Measurements from ENCODE around the gene SARNP.
"Not testable (repeated sequence)": the region's sequence is repeated elsewhere in the genome, so short reads cannot be mapped to it uniquely, and the experiment has no call there.

The SARNP gene

DNA sequence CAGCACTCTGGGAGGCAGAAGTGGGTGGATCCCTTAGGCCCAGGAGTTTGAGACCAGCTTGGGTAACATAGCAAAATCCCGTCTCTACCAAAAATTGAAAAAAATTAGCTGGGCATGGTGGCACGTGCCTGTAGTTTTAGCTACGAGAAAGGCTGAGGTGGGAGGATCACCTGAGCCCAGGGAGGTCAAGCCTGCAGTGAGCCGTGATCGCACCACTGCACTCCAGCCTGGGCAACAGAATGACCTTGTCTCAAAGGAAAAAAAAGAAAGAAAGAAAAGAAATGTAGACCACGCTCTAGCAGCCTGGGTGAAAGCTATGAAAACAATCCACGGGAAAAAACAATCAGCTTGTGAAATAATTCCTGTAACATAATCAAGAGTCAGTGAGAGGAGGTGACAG, 29.0 kb downstream of the SARNP start:
- DNase-seq: no peak

DNA sequence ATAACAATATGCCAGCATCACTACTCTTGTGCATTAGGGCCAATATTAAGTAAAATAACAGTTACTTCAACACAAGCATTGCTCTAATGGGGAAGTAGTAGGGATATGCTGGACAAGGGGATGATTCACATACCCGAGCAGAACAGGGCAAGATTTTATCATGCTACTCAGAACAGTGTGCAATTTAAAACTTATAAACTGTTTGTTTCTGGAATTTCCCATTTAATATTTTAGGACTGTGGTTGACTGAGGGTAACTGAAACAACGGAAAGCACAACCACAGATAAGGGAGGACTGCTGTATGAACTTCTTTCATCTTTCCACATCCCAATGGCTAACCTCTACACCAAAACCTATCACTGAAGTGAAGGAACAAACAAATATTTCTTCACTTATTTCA, 36.8 kb downstream of the SARNP start:
- no peak for DNase-seq

DNA sequence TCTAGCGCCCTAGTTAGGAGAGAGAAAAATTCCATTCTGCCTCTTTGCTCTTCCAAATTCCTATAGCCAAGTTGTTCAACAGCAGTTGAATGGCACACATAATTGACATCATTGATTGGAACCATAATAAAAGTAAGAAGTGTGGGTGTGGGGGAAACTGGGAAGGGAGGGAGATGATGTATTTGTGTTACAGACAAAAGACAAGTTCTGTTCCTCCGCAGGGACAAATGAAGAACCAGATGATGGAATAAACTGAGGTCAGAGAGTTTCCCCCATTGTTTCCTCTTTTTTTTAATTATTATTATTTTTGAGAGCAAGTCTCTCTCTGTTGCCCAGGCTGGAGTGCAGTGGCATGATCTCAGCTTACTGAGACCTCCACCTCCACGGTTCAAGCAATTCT, 39.7 kb downstream of the SARNP start:
- no peak for DNase-seq

DNA sequence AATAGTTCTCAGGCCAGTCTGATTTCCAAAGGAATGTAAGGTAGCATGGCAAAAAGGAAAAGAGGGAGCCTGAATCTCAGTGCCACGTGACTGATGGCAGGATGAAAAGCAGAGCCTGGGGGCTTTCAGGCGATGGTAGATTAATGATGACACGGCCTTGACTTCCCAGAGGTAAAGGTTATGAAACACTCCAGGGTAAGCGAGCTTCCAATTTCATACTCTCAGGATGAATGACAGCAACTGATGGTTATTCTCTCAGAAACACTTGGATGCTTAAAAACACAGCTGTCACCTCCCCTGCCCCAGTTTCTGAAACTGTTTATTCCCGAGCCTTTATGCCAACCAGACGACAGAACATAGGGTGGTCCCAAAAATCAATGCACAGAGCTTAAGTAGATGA, 45.8 kb downstream of the SARNP start:
- DNase-seq: no peak

DNA sequence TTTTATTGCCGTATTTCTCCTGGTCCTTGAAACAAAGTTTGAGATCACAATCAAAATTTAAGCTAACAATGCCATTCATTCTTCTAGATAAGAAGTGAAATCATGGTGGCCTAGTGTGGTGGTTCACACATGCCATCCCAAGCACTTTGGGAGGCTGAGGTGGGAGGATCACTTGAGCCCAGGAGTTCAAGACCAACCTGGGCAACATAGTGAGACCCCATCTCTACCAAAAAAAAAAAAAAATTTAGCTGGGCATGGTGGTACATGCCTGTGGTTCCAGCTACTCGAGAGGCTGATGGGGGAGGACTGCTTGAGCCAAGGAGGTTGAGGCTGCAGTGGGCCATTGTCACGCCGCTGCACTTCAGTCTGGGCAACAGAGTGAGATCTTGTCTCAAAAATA, 50.4 kb downstream of the SARNP start:
- DNase-seq: no peak

DNA sequence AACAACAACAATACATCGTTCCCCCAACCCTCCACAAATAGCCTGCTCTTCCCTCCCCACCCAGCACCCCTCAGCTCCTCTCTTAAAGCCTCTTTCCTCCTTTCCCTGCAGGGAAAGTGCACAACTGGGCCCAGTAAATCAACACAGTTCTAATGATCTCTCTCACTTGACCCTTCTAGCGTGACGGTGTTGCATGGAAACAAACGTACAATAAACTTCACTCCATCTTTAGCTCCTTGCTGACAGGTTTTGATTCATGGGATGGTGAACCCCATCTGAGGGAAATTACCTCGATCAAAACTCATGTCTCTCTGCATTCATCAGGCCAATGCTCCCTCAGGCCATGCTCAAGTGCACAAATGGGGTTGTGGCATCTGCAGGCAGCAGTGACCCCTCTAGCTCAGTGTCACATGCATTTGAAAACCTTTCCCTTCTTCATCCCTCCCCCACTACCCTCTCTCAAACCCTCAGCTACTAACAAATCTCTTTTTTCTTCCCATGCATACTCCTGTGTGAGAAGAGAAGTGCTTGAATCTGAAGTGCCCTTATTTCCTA, 51.7 kb downstream of the SARNP start:
- DNase-seq: peak; percentile 29

DNA sequence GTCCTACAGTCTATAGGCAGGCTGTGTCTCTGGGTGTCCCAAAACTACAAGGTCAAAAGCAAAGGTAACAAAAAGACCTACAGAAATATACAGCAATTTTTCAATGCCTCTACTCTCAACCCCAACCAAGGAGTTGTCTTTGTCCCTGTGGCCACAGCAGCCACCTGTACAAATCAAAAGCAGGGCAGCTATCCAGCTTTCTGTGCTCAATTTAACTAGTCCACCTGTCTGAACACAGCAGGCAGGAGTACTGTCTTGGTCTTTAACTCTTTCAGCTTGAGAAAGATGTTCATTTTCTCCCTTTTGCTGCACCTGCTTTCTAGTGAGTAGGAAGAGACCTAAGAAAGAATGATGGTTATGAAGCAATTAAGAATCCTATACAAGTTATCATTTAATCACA, 54.9 kb downstream of the SARNP start:
- DNase-seq: no peak

DNA sequence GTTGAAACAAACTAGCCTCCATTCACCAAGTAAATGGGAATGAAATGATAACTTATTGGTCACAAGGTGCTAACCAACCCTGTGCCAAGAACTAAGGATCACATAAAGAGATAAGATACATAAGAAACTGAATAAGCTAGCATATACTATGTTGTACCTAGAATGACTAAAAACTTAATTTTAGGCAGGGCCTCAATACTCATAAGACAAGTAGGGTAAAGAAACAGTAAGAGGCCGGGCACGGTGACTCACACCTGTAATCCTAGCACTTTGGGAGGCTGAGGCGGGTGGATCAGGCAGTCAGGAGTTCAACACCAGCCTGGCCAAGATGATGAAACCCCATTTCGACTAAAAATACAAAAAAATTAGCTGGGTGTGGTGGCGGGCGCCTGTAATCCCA, 56.9 kb downstream of the SARNP start:
- no peak for DNase-seq

DNA sequence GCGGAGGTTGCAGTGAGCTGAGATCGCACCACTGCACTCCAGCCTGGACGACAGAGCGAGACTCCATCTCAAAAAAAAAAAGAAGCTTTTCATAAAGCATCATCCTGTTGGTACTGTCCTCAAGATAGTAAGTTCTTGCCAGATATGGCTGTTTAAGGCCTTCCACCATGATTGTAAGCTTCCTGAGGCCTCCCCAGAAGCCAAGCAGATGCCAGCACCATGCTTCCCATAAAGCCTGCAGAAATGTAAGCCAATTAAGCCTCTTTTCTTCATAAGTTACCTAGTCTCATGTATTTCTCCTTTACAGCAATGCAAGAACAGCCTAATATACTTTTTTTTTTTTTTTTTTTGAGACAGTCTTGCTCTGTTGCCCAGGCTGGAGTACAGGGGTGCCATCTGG, 58.9 kb downstream of the SARNP start:
- not testable (repeated sequence) for DNase-seq

DNA sequence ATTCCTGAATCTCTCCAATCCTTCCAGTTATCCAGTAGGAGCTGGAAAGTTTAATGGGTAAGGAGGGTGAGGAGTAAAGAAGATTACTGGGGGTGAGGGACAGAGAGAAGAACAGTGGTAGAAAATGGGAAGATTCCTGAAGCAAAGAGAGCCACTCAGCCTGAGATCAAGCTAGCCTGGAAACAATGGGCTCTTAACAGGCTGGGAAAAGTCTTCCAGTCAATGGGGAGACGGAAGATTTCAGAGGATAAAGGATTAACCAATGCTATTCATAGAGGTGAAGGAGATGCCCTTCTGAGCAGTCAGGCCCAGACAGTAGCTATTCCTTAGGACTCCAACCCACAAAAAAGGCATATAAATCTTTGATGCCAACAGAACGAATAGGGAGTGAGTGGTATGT, 59.8 kb downstream of the SARNP start:
- DNase-seq: no peak

DNA sequence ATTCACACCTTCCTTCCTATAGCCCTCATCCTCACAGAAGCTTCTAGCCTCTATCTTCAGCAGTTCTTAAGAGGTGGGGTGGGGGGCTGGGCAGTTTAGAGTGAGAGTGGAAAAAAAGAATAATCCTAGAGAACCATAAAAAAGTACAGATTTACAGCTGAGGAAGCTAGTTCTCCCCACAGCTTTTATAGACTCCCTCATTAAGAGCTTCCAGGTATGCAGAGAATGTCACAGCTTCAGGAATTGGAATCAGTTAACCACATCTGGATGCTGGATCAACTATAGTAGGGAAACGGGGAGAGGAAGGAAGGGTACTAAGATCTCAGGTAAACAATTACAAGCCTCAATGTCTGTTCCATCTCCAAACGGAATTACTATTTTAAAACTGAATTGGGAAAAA, 62.3 kb downstream of the SARNP start:
- no peak for DNase-seq

DNA sequence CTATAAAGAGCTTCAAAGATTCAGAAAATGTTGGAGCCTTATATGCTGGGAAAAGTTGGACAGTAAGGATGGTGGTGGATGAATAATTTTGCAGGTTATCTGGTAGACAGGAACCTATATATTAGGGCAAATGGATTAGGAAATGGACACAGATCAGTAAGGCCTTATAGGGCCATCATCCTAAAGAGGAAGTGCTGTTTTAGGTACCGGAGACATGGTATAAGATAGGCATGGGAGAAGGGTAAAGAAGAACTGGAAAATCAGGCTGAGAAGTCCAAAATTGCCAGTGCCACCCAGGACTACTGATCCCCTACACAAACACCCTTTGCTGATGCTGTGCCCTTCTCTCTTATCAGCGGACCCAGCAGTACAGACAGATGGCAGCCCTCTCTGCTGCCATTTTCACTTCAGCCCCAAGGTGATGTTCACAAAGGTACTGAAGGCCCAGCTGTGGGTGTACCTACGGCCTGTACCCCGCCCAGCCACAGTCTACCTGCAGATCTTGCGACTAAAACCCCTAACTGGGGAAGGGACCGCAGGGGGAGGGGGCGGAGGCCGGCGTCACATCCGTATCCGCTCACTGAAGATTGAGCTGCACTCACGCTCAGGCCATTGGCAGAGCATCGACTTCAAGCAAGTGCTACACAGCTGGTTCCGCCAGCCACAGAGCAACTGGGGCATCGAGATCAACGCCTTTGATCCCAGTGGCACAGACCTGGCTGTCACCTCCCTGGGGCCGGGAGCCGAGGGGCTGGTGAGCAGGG, 69.1 kb downstream of the SARNP start:
- DNase-seq: no peak

DNA sequence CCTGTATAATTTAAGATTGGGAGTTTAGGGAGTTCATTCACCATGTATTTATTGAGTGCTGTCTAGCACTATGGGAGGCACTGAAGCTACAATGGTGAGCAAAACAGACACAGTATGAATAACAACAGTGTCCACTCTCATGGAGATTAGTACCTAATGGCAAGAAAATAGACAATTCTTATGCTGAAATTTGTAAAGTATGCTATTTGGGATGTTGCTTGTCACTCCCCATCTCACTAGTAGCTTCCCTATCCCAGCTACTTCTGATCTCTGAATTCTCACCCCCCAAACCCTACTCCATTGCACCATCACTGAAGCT, 70.7 kb downstream of the SARNP start:
- no peak for DNase-seq

DNA sequence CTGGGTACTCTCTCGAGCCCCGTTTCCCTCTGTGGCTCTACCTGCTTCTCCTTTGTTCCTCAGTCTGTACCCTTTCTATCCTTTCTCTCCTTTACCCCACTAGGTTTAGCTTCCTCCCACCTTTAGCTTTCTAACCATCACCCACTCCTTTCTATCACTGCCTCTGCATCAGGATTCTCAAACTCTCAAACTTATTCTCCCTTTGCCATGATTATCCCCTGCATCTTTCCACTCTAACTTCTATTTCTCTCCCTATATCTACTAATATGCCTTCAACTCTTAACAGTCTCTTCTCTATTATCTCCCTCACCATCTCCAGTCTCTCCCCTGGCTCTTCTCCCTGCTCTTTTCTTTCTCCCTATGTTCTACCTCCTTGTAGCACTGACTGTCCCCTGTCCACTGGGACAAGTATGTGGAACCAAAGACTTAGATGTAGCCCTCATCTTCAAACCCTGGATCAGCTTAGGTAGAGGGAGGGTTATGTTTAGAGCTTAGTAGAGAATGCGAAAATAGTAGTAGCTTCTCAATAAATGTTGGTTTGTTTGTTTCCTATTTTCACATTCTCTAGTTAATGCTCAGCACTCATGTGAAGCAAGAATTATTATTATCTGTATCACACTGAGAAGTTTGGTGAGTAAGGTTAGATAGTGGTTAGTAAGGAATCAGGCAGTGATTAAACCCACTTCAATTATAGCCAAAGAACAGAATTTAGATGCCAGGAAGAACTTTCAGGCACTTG, 71.2 kb downstream of the SARNP start:
- DNase-seq: no peak

DNA sequence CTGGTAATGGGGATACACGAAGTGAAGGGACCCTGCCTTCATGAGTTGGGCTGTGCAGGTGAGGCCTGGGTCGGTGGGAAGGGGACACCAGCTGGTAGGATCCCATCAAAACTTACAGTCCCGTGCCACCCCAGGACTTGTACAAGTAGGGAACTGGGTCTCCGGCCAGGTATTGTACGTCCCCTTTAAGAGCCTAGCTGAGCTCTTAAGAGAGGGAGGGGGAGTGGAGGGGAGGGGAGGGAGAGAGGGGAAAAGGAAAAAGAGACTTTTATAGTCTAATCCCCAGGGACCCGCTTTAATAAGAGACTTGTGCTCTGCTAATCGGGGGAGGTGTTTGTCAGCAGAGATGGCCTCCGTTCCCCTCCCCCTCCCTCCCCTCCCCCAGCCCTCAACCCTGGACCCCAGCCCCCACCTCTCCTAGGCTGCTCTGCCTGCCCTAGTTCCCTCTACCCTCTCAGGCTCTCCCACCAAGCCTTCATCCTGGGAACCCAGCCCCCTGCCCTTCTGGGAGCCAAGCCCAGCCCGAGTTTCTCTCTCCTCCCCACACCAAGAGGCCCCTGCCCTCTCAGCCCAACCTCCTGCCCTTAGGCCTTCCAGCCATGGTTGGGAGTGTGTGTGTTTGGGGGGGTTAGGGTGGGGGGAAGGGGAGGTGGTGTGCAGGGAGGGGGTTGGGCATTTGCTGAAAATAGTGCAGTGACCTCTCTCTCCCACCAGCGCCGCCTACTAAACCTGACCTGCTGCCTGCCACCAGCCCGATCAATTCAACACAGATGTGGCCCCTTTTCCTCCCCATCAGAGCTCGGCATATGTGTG, 72.0 kb downstream of the SARNP start:
- DNase-seq: peak; percentile 52

DNA sequence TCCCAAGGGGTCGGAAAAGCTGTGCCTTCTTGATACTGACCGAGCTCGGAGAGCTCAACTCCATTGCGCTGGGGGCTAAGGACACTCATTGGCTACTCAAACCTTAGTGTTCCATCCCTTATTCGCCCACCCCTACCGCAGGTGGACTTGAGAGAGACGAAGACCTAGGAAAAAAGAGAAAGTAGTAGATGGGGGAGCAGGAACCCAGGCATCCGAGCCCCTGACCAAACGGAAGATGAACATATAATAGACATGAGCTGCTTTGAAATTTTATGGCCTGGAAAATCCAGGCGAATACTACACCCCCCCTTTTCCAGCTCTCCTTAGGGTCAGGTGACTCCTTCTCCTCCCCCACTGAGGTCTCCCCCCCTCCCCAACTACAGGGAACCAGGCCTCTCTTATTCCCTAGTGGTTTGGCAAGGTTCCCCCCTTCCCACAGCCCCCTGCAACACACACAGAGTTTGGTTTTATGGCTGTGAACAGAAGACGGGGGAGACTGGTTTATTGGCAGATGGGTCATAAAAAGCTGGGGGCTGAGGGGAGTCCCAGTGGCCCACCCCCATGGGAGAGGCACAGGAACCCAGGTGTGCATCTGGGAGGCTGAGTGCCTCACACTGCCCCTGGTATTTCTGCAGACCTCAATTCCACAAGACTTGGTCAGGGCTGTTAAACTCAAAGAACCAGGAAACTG, 73.0 kb downstream of the SARNP start:
- DNase-seq: no peak

DNA sequence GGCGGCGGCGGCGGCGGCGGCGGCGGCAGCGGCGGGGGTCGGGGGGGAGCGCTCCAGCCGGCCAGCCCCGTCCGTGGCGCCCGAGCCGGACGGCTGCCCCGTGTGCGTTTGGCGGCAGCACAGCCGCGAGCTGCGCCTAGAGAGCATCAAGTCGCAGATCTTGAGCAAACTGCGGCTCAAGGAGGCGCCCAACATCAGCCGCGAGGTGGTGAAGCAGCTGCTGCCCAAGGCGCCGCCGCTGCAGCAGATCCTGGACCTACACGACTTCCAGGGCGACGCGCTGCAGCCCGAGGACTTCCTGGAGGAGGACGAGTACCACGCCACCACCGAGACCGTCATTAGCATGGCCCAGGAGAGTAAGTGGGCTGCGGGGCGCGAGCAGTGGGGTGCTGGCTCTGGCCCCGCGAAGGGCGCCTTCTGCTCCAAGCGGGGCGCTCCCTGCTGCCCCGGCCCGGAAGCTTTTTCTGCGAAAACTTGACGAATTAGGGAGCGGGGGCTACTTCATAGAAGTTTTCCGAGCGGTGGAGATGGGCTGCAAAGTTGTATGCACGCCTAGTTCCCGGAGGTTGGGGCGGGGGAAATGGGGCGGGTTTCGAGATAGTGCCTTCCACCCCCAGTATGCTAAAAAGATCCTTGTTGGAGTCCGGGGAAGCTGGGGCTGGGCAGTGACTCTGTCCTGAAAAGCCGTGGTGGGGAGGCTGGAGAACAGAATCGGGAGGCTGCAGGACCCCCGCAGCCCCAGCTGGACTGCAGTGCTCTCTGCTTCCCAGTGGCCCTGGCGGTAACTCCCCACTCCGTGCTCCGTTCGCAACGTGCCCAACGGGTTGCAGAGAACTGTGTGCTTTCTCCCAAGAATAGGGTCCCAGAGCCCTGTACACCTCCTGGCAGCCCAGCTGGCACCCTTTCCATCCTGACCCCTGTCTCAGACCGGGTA, 73.9 kb downstream of the SARNP start:
- DNase-seq: no peak

DNA sequence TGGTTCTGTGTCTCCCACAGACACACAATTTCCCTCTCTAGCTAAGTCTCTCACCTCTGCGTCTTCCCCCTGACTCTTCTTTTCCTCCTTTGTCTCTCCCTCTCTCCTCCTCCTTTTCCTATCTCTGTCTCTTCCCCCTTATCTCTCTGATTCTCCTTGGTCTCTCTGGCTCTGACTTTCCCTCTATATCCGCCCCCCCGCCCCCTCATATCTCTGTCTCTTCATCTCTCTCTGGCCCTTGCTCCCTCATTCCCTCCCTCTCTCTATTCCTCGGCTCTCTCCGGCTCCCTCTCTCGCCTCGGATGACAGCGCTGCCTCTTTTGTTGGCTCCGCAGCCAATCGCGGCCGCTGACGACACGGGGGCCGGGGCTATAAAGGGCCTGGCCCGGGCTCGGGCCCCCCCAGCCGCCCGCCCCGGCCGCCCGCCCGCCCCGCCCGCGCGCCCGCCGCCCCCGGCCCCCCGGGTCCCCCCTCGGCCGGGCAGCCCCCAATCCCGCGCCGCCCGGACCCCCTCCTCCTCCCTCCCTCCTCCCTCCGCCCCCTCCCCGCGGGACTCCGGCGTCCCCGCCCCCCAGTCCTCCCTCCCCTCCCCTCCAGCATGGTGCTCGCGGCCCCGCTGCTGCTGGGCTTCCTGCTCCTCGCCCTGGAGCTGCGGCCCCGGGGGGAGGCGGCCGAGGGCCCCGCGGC, 74.7 kb downstream of the SARNP start, which contains the start of gene GDF11:
GDF11 (plus strand) TSS at position 404 of the 687 bp plus-strand sequence; CDS start at position 599, 195 bp downstream.
- DNase-seq: peak; percentile 50

DNA sequence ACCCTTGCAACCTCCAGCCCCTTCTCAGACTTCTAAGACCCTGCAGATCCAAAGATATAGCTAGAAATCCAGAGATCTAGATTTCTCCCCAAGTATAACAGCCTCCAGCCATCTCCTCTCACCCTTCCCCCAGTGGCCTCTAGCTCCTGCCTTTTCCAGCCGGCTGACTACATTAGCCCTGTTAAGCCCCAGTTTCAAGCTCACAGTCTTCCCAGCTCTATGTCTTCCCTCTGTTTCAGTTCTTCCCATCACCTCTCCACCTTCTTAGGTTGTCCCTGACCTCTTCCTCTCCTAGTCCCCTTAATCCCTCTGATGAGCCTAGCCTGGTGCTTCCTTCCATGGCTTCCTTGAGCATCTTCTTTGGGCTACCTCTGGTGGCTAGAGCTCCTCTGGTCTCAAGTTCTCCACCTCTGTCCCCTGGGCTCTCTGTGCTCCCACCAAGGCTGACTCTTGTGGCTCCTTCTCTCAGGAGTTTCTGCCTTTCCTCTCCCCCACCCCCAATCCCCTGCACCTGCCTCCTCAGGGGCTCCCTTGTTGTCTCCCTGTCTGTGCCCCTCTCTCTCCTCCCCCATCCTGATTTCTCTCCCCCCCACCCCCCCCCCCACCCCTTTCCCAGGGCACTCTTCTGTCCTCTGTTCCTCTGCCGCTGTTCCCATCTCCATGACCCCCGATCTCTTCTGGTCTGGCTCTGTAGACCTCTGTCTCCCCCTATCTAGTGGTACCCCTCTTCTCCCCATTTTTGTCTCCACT, 75.4 kb downstream of the SARNP start:
- no peak for DNase-seq

DNA sequence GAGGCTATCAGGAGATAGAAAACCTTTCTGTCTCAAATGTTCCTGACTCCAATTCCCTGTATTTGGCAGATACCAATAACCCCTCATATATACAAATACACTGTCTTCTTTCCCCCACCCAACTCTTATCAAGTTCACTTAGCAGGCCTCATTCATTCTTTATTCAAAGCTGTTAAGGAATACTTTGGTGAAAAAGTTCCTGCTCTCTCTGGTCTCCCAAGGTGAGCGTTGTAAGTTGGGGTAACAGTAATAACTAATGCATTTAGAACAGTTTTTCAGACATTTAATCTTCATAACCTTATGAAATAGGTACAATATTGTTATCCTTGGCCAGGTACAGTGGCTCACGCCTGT, 78.5 kb downstream of the SARNP start:
- no peak for DNase-seq

Data from DMS79 treated with DMSO at 0.1 percent for 48 hours (cell line).